Thoracic aorta endothelial cell (primary cell): ENCODE results near the gene CCBE1. TPM values are rescaled to one million over a fixed set of nuclear protein-coding genes. Genes with fewer than 3 reads are reported as not detected.

Experiments
- total RNA-seq: library from RNA; depleted of rRNA; stranded (reverse); fragments of >200 nt; gene quantifications from 2 replicates; pipeline ENCODE4 v1.2.3, GENCODE V29; 2012

The CCBE1 gene
- 1.0 and 2.5 TPM in 2 replicates for total RNA-seq

GRCh38 chr18:59697236-59697932 is at the start of gene CCBE1:
Gene CCBE1, minus strand, starts transcription at chr18:59697423.

Other genes starting within 250 kb of the CCBE1 start
- gene PMAIP1, start 202.6 kb upstream of the CCBE1 start, total RNA-seq = 15.7 and 16.6 TPM in 2 replicates